ENCODE results near the gene SMARCB1.

GRCh38 chr22:23816156-23816976, 29.6 kb downstream of the SMARCB1 start:
- TF ChIP-seq POLR2A (IDR thresholded peaks at IDR 0.05), result no peak
- no peak for TF ChIP-seq CTCF (IDR thresholded peaks at IDR 0.05)
- no peak for TF ChIP-seq POLR2AphosphoS5 (IDR thresholded peaks at IDR 0.05)
- TF ChIP-seq EP300 (IDR thresholded peaks at IDR 0.05; ENCODE audit: low read depth), result no peak

Measured in transverse colon (tissue), 4 donors.